HepG2 (cell line): ENCODE measurements around the gene MED4. TPM values are rescaled to one million over a fixed set of nuclear protein-coding genes. Genes with fewer than 3 reads are reported as not detected.

Source experiments
- CC2D1A ChIP-seq: sonication (generic); formaldehyde crosslinking; IDR thresholded peaks from 2 replicates; pipeline ENCODE4 v1.8.1; 2023; ENCODE audit warnings: mild to moderate bottlenecking, missing genetic modification reagents
- HDAC2 ChIP-seq: sonication (generic); formaldehyde crosslinking; IDR thresholded peaks from 2 replicates; pipeline ENCODE4 v1.4.0; 2020; ENCODE audit warnings: missing genetic modification reagents
- MATR3 ChIP-seq: sonication (generic); formaldehyde crosslinking; IDR thresholded peaks from 2 replicates; pipeline ENCODE4 v1.4.0; 2020; ENCODE audit warnings: missing genetic modification reagents
- MIXL1 ChIP-seq: IDR thresholded peaks from 2 replicates; pipeline ENCODE4 v1.6.1; 2016
- NFATC3 ChIP-seq: sonication (generic); formaldehyde crosslinking; IDR thresholded peaks from 2 replicates; pipeline ENCODE4 v1.5.1; 2020; ENCODE audit warnings: mild to moderate bottlenecking, missing genetic modification reagents
- NFKB2 ChIP-seq: sonication (generic); formaldehyde crosslinking; IDR thresholded peaks from 2 replicates; pipeline ENCODE4 v1.4.0; 2020; ENCODE audit warnings: missing genetic modification reagents, borderline replicate concordance
- RARG ChIP-seq: sonication (generic); formaldehyde crosslinking; IDR thresholded peaks from 2 replicates; pipeline ENCODE4 v1.4.0; 2020; ENCODE audit warnings: low read depth, mild to moderate bottlenecking, missing genetic modification reagents
- WIZ ChIP-seq: sonication (generic); formaldehyde crosslinking; IDR thresholded peaks from 2 replicates; pipeline ENCODE4 v1.5.1; 2020; ENCODE audit warnings: mild to moderate bottlenecking, missing genetic modification reagents
- YEATS2 ChIP-seq: sonication (generic); formaldehyde crosslinking; IDR thresholded peaks from 2 replicates; pipeline ENCODE4 v1.4.0; 2020; ENCODE audit warnings: missing genetic modification reagents, borderline replicate concordance
- ZFP36 ChIP-seq: fragments of 150-350 bp; IDR thresholded peaks from 2 replicates; pipeline ENCODE4 v1.6.1; 2018; ENCODE audit warnings: borderline replicate concordance, low read length, low read depth; ENCODE audit not compliant: partially characterized antibody
- ZNF234 ChIP-seq: sonication (generic); formaldehyde crosslinking; conservative IDR thresholded peaks from 2 replicates; pipeline ENCODE4 v1.5.1; 2020; ENCODE audit warnings: mild to moderate bottlenecking, missing genetic modification reagents
- ZNF264 ChIP-seq: sonication (generic); formaldehyde crosslinking; IDR thresholded peaks from 2 replicates; pipeline ENCODE4 v1.4.0; 2020; ENCODE audit warnings: missing genetic modification reagents
- ZNF703 ChIP-seq: sonication (generic); formaldehyde crosslinking; IDR thresholded peaks from 2 replicates; pipeline ENCODE4 v1.5.1; 2020; ENCODE audit warnings: missing genetic modification reagents, mild to moderate bottlenecking, moderate library complexity, borderline replicate concordance
- ZSCAN12 ChIP-seq: sonication (generic); formaldehyde crosslinking; IDR thresholded peaks from 2 replicates; pipeline ENCODE4 v1.9.0; 2021; ENCODE audit warnings: mild to moderate bottlenecking, missing genetic modification reagents
- polyA plus RNA-seq, 8 experiments: library from polyadenylated mRNA; depleted of rRNA in 3 of 8; stranded (reverse) in 7 of 8; unstranded in 1 of 8; fragments of >200 nt; fragmentation: Illumina TruSeq in 4 of 8; extraction: Trizol in 4 of 8; gene quantifications; 2 replicates each; pipeline versions ENCODE4 v1.2.1 to v1.2.3, GENCODE V29; 2011 to 2016; ENCODE audit warnings: low read depth in 4 of 8, missing spikeins in 1 of 8, mixed read lengths in 1 of 8; ENCODE audit not compliant: insufficient read depth in 1 of 8
- total RNA-seq, 5 experiments: library from RNA; depleted of rRNA; stranded (reverse); fragments of >200 nt; fragmentation: Illumina TruSeq; extraction: Trizol; gene quantifications; 2 replicates each; pipeline ENCODE4 v1.2.3, GENCODE V29; 2016; ENCODE audit warnings: low read depth in 1 of 5
- TF ChIP-seq, protein P1 (sequence below): sonication (generic); formaldehyde crosslinking; IDR thresholded peaks from 2 replicates; pipeline ENCODE4 v1.5.1; 2020; ENCODE audit warnings: missing genetic modification reagents, mild to moderate bottlenecking, borderline replicate concordance
- TF ChIP-seq, protein P2 (sequence below): sonication (generic); formaldehyde crosslinking; IDR thresholded peaks from 2 replicates; pipeline ENCODE4 v1.4.0; 2020; ENCODE audit warnings: missing genetic modification reagents, borderline replicate concordance
- TF ChIP-seq, protein P3 (sequence below): IDR thresholded peaks from 2 replicates; pipeline ENCODE4 v1.6.1; 2016; ENCODE audit warnings: missing compliant biosample characterization, missing genetic modification reagents, borderline replicate concordance
- TF ChIP-seq, protein P4 (sequence below): sonication (generic); formaldehyde crosslinking; IDR thresholded peaks from 2 replicates; pipeline ENCODE4 v1.4.0; 2020; ENCODE audit warnings: missing genetic modification reagents
- TF ChIP-seq, protein P5 (sequence below): sonication (generic); formaldehyde crosslinking; IDR thresholded peaks from 2 replicates; pipeline ENCODE4 v1.5.0; 2020; ENCODE audit warnings: missing genetic modification reagents
- TF ChIP-seq, protein P6 (sequence below): IDR thresholded peaks from 2 replicates; pipeline ENCODE4 v1.6.1; 2016

The MED4 gene
- total and polyA plus RNA-seq, 2 of the 13 experiments (the other 11 are each of a cell fraction or from before 2014, with no cell fraction given), result 49.4 to 57.8 TPM

DNA sequence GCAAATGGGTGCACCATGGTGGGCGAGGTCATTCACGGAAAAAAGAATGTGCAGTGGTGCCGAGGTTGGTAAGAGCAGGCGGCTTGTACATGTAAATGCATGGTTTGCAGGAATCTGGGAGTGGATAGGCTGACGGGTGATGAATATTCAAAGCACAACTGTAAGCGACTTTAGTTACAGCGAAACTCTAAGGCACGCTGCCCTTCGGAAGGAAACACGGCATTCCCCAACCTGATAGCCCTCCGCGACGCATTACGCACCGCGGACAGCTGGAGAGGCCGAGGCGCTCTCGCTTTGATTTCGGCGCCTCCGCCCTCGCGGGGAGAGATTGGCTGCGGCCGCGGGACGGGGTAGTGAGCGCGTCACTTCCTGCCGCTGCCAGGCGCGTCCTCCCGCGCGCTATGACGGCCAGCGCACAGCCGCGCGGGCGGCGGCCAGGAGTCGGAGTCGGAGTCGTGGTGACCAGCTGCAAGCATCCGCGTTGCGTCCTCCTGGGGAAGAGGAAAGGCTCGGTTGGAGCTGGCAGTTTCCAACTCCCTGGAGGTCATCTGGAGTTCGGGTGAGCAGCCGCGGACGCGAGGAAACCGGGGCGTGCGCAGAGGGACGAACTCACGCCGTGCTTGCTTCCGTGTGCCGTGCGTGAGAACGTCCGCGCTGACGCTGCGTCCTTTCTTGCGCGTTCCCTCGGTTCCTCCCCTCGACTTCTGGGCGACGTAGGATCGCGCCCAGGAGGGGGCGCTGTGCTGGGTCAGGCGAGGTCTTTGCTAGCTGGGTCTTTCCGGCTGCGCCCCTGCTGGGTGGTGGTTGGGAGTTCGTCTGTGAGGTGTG lies 57.3 kb downstream of the MED4 start, which contains the start of gene NUDT15 (continued):
- TF ChIP-seq, protein P1, sequence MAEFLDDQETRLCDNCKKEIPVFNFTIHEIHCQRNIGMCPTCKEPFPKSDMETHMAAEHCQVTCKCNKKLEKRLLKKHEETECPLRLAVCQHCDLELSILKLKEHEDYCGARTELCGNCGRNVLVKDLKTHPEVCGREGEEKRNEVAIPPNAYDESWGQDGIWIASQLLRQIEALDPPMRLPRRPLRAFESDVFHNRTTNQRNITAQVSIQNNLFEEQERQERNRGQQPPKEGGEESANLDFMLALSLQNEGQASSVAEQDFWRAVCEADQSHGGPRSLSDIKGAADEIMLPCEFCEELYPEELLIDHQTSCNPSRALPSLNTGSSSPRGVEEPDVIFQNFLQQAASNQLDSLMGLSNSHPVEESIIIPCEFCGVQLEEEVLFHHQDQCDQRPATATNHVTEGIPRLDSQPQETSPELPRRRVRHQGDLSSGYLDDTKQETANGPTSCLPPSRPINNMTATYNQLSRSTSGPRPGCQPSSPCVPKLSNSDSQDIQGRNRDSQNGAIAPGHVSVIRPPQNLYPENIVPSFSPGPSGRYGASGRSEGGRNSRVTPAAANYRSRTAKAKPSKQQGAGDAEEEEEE (CRISPR knock-in tag), result no peak
- TF ChIP-seq HDAC2, result peak; percentile 86
- no peak for TF ChIP-seq ZNF703 (CRISPR knock-in tag)
- TF ChIP-seq, protein P2, sequence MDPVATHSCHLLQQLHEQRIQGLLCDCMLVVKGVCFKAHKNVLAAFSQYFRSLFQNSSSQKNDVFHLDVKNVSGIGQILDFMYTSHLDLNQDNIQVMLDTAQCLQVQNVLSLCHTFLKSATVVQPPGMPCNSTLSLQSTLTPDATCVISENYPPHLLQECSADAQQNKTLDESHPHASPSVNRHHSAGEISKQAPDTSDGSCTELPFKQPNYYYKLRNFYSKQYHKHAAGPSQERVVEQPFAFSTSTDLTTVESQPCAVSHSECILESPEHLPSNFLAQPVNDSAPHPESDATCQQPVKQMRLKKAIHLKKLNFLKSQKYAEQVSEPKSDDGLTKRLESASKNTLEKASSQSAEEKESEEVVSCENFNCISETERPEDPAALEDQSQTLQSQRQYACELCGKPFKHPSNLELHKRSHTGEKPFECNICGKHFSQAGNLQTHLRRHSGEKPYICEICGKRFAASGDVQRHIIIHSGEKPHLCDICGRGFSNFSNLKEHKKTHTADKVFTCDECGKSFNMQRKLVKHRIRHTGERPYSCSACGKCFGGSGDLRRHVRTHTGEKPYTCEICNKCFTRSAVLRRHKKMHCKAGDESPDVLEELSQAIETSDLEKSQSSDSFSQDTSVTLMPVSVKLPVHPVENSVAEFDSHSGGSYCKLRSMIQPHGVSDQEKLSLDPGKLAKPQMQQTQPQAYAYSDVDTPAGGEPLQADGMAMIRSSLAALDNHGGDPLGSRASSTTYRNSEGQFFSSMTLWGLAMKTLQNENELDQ (CRISPR knock-in tag), result no peak
- peak; percentile 98 for TF ChIP-seq CC2D1A (CRISPR knock-in tag)
- no peak for TF ChIP-seq ZFP36
- no peak for TF ChIP-seq MATR3 (CRISPR knock-in tag)
- TF ChIP-seq, protein P3, sequence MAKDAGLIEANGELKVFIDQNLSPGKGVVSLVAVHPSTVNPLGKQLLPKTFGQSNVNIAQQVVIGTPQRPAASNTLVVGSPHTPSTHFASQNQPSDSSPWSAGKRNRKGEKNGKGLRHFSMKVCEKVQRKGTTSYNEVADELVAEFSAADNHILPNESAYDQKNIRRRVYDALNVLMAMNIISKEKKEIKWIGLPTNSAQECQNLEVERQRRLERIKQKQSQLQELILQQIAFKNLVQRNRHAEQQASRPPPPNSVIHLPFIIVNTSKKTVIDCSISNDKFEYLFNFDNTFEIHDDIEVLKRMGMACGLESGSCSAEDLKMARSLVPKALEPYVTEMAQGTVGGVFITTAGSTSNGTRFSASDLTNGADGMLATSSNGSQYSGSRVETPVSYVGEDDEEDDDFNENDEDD (CRISPR knock-in tag), result peak; percentile 99
- TF ChIP-seq ZNF234 (CRISPR knock-in tag), result no peak
- TF ChIP-seq YEATS2 (CRISPR knock-in tag), result peak; percentile 97
- no peak for TF ChIP-seq ZNF264 (CRISPR knock-in tag)
- TF ChIP-seq MIXL1 (CRISPR knock-in tag), result no peak
- TF ChIP-seq WIZ, result no peak; the same call in 1 of the 2 replicates
- TF ChIP-seq ZSCAN12 (CRISPR knock-in tag), result peak; percentile 61; the same call in 1 of the 2 replicates
- TF ChIP-seq, protein P4, sequence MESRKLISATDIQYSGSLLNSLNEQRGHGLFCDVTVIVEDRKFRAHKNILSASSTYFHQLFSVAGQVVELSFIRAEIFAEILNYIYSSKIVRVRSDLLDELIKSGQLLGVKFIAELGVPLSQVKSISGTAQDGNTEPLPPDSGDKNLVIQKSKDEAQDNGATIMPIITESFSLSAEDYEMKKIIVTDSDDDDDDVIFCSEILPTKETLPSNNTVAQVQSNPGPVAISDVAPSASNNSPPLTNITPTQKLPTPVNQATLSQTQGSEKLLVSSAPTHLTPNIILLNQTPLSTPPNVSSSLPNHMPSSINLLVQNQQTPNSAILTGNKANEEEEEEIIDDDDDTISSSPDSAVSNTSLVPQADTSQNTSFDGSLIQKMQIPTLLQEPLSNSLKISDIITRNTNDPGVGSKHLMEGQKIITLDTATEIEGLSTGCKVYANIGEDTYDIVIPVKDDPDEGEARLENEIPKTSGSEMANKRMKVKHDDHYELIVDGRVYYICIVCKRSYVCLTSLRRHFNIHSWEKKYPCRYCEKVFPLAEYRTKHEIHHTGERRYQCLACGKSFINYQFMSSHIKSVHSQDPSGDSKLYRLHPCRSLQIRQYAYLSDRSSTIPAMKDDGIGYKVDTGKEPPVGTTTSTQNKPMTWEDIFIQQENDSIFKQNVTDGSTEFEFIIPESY (CRISPR knock-in tag), result no peak; the same call in 1 of the 2 replicates
- peak; percentile 85; the same call in 1 of the 2 replicates for TF ChIP-seq NFKB2
- TF ChIP-seq, protein P5, sequence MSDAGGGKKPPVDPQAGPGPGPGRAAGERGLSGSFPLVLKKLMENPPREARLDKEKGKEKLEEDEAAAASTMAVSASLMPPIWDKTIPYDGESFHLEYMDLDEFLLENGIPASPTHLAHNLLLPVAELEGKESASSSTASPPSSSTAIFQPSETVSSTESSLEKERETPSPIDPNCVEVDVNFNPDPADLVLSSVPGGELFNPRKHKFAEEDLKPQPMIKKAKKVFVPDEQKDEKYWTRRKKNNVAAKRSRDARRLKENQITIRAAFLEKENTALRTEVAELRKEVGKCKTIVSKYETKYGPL, result peak; percentile 40; the same call in 1 of the 2 replicates
- TF ChIP-seq, protein P6, sequence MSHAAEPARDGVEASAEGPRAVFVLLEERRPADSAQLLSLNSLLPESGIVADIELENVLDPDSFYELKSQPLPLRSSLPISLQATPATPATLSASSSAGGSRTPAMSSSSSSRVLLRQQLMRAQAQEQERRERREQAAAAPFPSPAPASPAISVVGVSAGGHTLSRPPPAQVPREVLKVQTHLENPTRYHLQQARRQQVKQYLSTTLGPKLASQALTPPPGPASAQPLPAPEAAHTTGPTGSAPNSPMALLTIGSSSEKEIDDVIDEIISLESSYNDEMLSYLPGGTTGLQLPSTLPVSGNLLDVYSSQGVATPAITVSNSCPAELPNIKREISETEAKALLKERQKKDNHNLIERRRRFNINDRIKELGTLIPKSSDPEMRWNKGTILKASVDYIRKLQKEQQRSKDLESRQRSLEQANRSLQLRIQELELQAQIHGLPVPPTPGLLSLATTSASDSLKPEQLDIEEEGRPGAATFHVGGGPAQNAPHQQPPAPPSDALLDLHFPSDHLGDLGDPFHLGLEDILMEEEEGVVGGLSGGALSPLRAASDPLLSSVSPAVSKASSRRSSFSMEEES (CRISPR knock-in tag), result no peak
- TF ChIP-seq RARG (CRISPR knock-in tag), result no peak
- peak; percentile 93 for TF ChIP-seq NFATC3
